Skeletal muscle satellite cell (primary cell): ENCODE results near the gene SP140L.
"Not testable (repeated sequence)": the region's sequence is repeated elsewhere in the genome, so short reads cannot be mapped to it uniquely, and the experiment has no call there.

Experiments used
- H3K27me3 ChIP-seq: 2 replicates; pipeline ENCODE4 v1.7.0; 2013; ENCODE audit warnings: low read length; ENCODE audit not compliant: control insufficient read depth, insufficient read depth
- H3K36me3 ChIP-seq: 2 replicates; pipeline ENCODE4 v1.7.0; 2013; ENCODE audit warnings: mild to moderate bottlenecking, control low read depth, low read length; ENCODE audit not compliant: insufficient read depth
- H3K4me1 ChIP-seq: 2 replicates; pipeline ENCODE4 v1.7.0; 2013; ENCODE audit warnings: low read length; ENCODE audit not compliant: control insufficient read depth, insufficient read depth
- H3K4me2 ChIP-seq: 2 replicates; pipeline ENCODE4 v1.7.0; 2013; ENCODE audit warnings: mild to moderate bottlenecking, low read length
- H3K4me3 ChIP-seq: 2 replicates; pipeline ENCODE4 v1.7.0; 2013; ENCODE audit warnings: low read length
- H3K9ac ChIP-seq: 2 replicates; pipeline ENCODE4 v1.7.0; 2013; ENCODE audit warnings: mild to moderate bottlenecking, low read depth, low read length, moderate library complexity
- H3K9me3 ChIP-seq: replicated peaks from 2 replicates; pipeline ENCODE4 v1.7.0; 2013; ENCODE audit warnings: mild to moderate bottlenecking, control low read depth, low read length

Gene SP140L

DNA sequence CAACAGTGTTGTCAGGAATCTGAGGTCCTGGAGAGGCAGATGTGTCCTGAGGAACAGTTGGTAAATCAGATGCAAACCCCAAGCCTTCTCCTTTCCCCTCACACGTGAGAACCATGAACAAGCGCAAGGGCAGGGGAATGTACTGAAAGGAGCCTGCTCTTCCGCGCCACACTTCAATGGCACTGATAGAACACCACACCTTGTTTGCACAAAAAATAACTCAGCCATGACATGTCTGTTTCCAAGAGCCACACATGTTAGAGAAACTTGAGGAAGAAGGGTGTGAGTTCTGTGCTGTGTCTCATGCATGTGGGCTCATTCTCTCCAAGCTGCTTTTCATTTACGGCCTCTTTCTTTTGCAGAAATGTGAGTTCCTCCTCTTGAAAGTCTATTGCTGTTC, 16.2 kb upstream of the SP140L start:
- not testable (repeated sequence) for H3K4me2 ChIP-seq, H3K4me1 ChIP-seq, H3K27me3 ChIP-seq, H3K4me3 ChIP-seq, H3K36me3 ChIP-seq, H3K9ac ChIP-seq, H3K9me3 ChIP-seq

DNA sequence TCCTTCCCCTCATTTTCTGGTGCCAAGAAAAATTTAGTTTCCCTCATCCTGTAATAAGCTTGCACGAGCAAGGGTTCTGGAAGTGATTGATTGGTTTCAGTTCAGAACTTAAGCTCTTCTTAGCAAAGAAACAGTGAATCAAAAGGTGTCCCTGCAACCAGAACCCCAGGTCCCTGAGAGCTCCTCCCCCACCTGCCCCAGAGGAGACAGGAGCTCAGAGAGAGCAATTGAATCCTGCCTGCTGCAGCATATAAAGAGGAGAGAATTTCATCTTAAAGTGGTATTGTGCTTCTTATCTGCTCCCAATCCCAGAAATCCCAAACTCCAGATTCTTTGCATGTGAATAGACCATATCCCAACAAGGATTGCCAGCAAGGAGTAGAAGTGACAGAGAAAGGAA, 15.4 kb upstream of the SP140L start:
- H3K4me3 ChIP-seq, H3K9ac ChIP-seq, H3K36me3 ChIP-seq, H3K9me3 ChIP-seq, H3K4me2 ChIP-seq, H3K4me1 ChIP-seq, H3K27me3 ChIP-seq: not testable (repeated sequence)

DNA sequence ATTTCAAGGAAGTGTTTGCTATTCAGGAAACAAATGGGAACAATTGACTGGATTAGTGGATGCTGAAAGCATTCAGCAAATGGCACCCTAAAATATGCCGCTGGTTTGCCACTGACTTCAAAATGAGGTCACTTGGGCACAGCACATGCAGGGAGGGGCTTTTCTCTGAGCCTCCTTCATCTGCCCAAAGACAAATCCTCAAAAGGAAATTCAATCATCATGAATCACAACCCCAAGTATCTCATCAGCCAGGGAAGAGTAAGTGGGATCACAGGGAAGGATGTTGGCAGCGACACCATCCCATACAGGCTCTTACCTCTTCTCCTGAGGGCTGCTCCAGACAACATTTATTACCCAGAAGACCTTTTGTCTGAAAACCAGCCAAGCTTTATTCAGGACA, 14.4 kb upstream of the SP140L start:
- H3K9me3 ChIP-seq = no peaks in the 10 kb centered on the region
- H3K27me3 ChIP-seq = no peaks in the 10 kb centered on the region
- no peak overlapping the region for H3K4me2 ChIP-seq
- no peaks in the 10 kb centered on the region for H3K36me3 ChIP-seq
- no peak overlapping the region for H3K4me3 ChIP-seq
- H3K9ac ChIP-seq = no peak overlapping the region
- H3K4me1 ChIP-seq = peaks cover 3% of the 10 kb centered on the region

DNA sequence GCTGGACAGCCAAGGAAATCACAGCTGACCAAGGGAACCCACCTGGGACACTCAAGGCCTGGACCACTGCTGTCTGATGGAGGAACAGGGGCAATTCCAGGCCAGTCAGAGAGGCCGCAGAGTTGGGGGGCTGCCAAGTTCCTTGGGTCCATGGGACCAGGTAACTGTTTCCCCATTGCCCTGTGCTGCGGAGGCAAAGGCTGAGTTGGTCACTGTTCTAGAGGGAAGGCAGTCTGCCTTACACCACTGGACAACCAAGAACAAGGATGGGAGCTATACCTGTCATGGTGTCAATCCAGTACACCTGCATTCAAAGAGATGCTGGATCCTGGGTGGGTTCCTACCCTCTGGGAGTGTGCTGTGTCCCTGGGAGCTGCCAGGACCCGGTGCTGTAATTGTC, 9.6 kb upstream of the SP140L start:
- Histone ChIP-seq H3K9me3 (no peaks in the 10 kb centered on the region), H3K4me1 (peaks cover 3% of the 10 kb centered on the region), H3K27me3 (no peaks in the 10 kb centered on the region), H3K36me3 (no peaks in the 10 kb centered on the region), H3K4me2 (no peak overlapping the region), H3K9ac (no peak overlapping the region), H3K4me3 (no peak overlapping the region)

DNA sequence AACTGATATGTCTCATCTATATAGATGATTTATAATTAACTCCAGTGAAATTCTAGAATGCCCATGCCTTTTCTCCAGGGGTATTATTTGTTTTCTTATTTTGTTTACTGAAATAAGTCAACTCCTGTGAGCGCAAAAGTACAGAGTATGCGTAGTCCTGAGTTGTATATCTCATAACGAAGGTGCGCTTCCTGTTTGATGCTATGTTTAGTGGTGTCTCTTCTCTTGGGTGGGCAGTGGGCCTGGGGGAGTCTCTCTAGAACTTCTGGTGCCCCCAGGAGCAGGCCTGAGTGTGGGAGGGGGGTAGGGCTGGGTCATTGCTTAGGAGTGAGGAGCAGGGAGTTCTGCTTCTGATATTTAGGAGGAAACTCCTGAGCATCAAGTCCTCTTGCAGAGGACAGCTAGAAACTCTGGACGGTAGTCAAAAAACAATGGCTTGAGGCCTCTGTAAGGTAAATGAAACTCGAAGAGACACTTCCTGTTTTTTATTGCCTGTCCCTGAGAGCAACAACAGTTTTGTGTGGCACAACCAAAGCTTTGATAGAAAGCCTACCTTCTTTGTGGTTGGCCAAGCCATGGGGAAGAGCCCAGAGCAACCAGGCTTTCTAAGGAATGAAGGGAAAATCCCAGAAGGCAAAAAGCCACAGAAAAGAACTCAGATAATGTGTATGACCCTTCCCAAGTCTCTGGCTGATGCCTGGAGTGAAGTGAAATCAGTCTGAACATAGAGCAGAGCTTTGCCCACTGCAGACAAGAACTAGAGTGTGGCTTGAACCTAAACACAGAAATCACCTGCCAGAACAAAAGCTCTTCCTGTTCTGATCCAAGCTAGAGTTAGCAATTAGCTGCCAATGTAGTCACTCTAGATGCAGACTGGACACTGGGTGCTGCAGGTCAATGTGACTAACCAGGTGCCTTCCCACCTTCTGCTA, 8.5 kb upstream of the SP140L start:
- no peaks in the 10 kb centered on the region for H3K9me3 ChIP-seq
- no peaks in the 10 kb centered on the region for H3K4me1 ChIP-seq
- no peak overlapping the region for H3K4me3 ChIP-seq
- H3K36me3 ChIP-seq = no peaks in the 10 kb centered on the region
- H3K27me3 ChIP-seq = no peaks in the 10 kb centered on the region
- H3K9ac ChIP-seq = no peak overlapping the region
- H3K4me2 ChIP-seq = no peak overlapping the region

DNA sequence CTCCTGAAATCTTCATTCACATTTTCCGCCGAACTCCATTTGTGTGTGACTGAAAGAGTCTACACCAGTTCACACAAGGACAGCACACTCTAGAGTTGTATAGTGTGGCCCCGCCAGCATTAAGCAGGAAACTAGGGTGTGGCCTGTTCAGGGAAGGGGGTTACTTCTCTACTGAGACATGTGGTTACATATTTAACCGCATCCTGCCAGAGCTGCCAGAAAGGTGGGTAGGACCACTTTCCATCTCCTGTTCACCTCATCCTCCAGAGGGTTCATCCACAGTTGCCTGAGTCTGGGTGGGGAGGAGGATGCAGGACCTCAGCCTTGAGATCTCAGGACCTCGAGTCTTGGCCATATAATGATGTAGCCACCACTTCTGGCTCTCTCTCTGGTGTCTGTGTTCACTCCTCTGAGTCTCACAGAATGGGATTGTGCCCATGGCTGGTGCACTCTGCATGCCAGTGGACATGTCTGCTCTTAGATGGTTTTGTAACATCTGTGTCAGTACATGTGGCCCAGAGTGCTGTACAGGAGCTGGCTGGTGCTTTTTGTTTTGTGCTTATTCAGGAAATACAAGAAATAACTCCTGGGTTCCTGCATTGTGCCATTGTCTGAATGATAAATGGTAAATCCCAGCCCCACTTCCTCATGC, 7.7 kb upstream of the SP140L start:
- no peaks in the 10 kb centered on the region for H3K27me3 ChIP-seq

DNA sequence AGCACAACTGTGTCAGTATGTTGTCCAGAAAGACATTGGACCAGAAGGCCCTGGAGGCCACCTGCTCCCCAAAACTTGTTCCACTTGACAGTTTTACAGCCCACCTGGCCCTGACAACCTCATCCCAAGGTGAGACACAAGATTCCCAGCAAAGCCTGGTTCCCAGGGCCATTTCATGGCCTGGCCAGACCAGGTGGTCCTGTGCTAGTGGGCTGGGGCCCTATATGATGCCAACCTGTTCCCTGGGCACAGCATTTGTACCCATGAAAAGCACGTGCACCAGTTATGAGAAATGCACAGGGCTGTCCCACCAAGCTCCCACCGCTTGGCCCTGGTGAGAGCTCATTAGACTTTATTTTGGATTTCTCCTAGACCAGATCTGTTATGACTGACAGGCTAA, 6.0 kb upstream of the SP140L start:
- Histone ChIP-seq H3K4me1 (no peaks in the 10 kb centered on the region), H3K9ac (no peak overlapping the region)

More for the DNA sequence above, 7.7 kb upstream of the SP140L start:
- Histone ChIP-seq H3K9me3 (no peaks in the 10 kb centered on the region), H3K9ac (no peak overlapping the region), H3K4me3 (no peak overlapping the region), H3K36me3 (no peaks in the 10 kb centered on the region), H3K4me2 (no peak overlapping the region), H3K4me1 (no peaks in the 10 kb centered on the region)

DNA sequence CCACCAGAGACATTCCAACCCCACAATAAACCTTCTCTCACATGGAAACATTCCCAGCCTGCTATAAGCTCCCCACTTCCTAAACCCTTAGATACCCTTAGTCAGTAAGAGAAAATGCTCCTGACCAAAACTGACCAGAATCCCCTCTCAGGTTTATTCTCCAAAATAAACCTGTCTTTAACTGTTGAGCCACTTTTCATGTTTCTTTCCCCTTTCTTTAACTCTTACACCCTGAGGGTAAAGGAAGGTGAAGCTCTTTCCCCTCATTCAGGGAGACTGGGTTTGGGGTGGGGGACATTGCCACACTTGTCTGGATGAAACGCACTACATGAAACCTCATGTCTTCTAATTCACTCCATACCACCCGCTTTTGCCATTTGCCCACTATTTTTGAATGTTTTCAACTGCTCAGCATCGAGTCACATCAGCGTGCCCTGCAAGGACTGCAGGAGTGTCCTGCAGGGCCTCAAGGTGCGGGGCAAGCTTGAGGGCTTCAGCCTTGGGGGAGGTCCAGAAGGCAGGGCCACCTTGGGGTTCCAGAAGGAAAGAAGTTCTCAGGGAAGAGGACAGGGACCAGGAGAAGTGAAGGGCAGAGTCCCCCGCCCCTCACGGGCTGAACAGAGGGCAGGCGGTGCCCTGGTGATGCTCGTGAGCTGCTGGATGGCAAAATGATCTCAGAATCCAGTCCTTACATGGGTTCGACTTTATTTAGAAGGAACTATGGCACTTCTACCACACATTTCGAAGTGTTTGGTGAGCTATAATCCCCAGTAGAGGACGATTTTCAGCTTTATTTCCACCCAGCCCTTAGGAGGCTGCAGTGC, 4.2 kb upstream of the SP140L start:
- no peaks in the 10 kb centered on the region for H3K27me3 ChIP-seq
- H3K36me3 ChIP-seq = no peaks in the 10 kb centered on the region
- H3K9me3 ChIP-seq = no peaks in the 10 kb centered on the region
- H3K4me2 ChIP-seq = no peak overlapping the region
- peaks cover 10% of the 10 kb centered on the region for H3K4me1 ChIP-seq
- no peak overlapping the region for H3K4me3 ChIP-seq
- no peak overlapping the region for H3K9ac ChIP-seq

More for the DNA sequence above, 6.0 kb upstream of the SP140L start:
- no peaks in the 10 kb centered on the region for H3K36me3 ChIP-seq
- no peak overlapping the region for H3K4me3 ChIP-seq
- H3K27me3 ChIP-seq = no peaks in the 10 kb centered on the region
- H3K4me2 ChIP-seq = no peak overlapping the region
- H3K9me3 ChIP-seq = no peaks in the 10 kb centered on the region

DNA sequence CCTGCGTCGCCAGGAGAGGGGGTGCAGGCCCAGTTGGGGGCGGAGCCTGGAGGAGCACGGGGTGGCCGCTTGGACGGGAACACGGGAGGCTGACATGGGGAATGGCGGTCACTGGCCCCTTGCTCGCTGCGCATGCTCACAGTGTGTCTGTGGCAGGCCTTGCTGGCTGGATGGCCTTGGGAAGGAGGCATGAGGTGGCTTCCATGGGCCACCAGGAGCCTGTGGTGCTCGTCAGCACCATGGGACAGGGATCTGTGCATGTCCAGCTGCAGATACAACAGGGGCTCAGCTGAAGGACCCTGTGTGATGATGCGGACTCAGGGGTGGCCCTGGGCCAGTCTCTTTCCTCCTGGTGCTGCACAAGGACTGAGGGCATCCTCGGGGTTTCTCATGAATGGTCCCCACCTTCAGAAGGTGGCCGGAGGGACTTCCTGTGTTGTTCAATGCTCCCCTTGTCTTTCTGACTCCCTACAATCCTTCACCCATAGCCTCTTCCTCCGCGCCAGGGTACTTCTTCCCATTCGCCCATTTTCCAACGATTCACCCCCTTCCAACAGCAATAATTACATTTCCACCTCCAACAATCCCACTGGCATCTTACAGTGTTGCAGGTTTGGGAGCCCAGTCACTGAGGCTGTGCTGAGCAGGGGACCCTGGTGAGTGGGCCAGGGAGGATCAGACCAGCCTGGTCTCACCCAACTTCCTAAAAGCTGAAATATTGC, 3.4 kb upstream of the SP140L start:
- H3K4me1 ChIP-seq = peaks cover 16% of the 10 kb centered on the region

DNA sequence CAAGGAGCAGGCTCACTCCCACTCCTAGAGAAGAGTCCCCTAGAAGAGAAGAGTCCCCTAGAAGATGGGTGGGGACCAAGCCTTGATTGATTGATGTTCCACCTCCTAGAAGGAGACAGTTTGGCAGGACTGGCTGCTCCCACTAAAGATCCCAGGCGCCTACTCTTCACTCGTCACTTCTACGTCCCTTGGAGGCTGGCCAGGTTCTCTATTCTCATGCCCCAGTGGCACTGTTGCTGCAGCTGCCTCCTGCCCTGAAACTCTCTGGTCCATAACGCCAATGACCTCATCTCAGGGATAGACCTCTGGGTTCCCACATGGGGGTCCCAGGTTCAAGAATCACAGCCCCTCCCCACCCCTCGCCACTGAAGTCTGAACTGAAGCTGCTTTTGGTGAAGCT, 2.5 kb upstream of the SP140L start:
- Histone ChIP-seq H3K9ac (no peak overlapping the region), H3K36me3 (no peaks in the 10 kb centered on the region), H3K27me3 (no peaks in the 10 kb centered on the region), H3K9me3 (no peaks in the 10 kb centered on the region), H3K4me2 (no peak overlapping the region), H3K4me3 (no peak overlapping the region), H3K4me1 (peaks cover 25% of the 10 kb centered on the region)

More for the DNA sequence above, 3.4 kb upstream of the SP140L start:
- H3K9ac ChIP-seq = no peak overlapping the region
- H3K36me3 ChIP-seq = no peaks in the 10 kb centered on the region
- H3K4me3 ChIP-seq = no peak overlapping the region
- no peaks in the 10 kb centered on the region for H3K27me3 ChIP-seq
- H3K4me2 ChIP-seq = no peak overlapping the region
- no peaks in the 10 kb centered on the region for H3K9me3 ChIP-seq
